ENCODE data around the gene MTHFSD. TPM values are rescaled to one million over a fixed set of nuclear protein-coding genes. Genes with fewer than 3 reads are reported as not detected.

The MTHFSD gene
- total RNA-seq, 1 experiment from 2014 or later, result 11.9 TPM

DNA sequence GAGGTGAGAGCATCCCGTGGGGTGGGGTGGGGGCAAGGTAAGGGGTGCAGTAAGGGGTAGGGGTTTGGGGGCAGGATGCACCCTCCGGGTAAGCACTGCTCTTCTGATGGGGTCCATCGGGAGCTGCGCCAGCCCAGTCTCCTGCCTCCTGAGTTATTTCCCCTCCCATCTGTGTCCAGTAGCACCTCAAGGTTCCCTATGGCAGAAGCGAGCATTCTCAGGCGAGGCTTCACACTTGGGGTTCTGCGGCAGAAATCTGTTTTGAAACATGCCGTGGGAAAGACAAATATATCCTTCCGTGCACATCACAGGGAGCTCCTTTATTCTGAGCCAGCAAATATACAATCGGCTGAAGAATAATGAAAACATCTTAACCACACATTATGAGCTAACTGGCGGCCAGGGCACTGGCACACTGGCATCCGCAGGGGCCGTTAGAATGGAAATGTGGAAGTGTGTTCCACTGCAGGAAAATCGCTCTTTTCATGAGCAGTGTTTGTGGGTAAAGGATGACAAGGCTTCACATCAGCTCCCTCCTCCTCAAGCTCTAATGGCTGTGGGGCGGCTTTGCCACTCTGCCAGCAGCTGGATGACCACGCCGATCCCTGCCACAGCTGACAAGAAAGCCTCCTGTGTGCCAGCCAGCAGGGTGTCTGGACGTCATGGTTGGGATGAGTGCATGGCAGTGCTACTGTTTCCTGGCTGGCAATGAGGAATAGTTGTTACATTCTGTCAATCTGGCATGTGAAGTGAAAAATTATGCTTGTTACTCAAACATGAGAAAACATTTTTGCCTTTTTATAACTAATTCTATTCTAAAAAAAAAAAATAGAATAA is 20.0 kb downstream of the MTHFSD start:
- H3K4me2 ChIP-seq (ENCODE audit: low read length), result no peak overlapping the region
- H3K9ac ChIP-seq (ENCODE audit: low read length), result no peak overlapping the region
- ChIA-PET POLR2A (ENCODE audit: unreplicated experiment) (no interaction called here), CTCF (no interaction called here)
- H3F3A ChIP-seq (ENCODE audit: low read length, unreplicated experiment), result no peaks in the 10 kb centered on the region
- H3K27ac ChIP-seq (ENCODE audit: low read length), result no peak overlapping the region
- H3K27me3 ChIP-seq (ENCODE audit: low read length), result no peaks in the 10 kb centered on the region
- intact Hi-C loops (cut with micrococcal nuclease), result no loop called here
- no peak overlapping the region for H2AFZ ChIP-seq (ENCODE audit: low read length)
- no peaks in the 10 kb centered on the region for H3K9me3 ChIP-seq (ENCODE audit: low read length)
- no peak overlapping the region for H3K4me3 ChIP-seq (ENCODE audit: low read length)
- no peaks in the 10 kb centered on the region for H3K79me2 ChIP-seq (ENCODE audit: low read length)
- H3K4me1 ChIP-seq (ENCODE audit: insufficient read depth, low read length), result no peaks in the 10 kb centered on the region
- H4K20me1 ChIP-seq (ENCODE audit: low read length), result no peaks in the 10 kb centered on the region
- H3K36me3 ChIP-seq (ENCODE audit: low read depth, low read length), result no peaks in the 10 kb centered on the region
- ATAC-seq (no peak), DNase-seq (no peak)
- no peaks in the 10 kb centered on the region for H3K9me2 ChIP-seq (replicated peaks; ENCODE audit: low read length)
- BruUV-seq (replicated peaks), result no TSS peak
- TF ChIP-seq EZH2phosphoT487 (IDR thresholded peaks at IDR 0.05; ENCODE audit: borderline replicate concordance, low read length), result no peak
- no peak for TF ChIP-seq CTCF (conservative IDR thresholded peaks at IDR 0.05; ENCODE audit: low read depth, low read length)
- TF ChIP-seq EZH2 (IDR thresholded peaks at IDR 0.05; ENCODE audit: low read length, unreplicated experiment), result no peak

GRCh38 chr16:86533767-86534351 is 21.2 kb downstream of the MTHFSD start:
- DNase-seq (no peak), ATAC-seq (no peak)
- no peaks in the 10 kb centered on the region for H3K79me2 ChIP-seq (ENCODE audit: low read length)
- H3F3A ChIP-seq (ENCODE audit: low read length, unreplicated experiment), result no peaks in the 10 kb centered on the region
- intact Hi-C loops (cut with micrococcal nuclease), result no loop called here
- no TSS peak for BruUV-seq (replicated peaks)
- H3K4me2 ChIP-seq (ENCODE audit: low read length), result no peak overlapping the region
- no peaks in the 10 kb centered on the region for H3K27me3 ChIP-seq (ENCODE audit: low read length)
- no peaks in the 10 kb centered on the region for H4K20me1 ChIP-seq (ENCODE audit: low read length)
- POLR2A ChIA-PET (ENCODE audit: unreplicated experiment), result no interaction called here
- no peak overlapping the region for H3K4me3 ChIP-seq (ENCODE audit: low read length)
- H3K4me1 ChIP-seq (ENCODE audit: insufficient read depth, low read length), result no peaks in the 10 kb centered on the region
- TF ChIP-seq EZH2 (IDR thresholded peaks at IDR 0.05; ENCODE audit: low read length, unreplicated experiment) (no peak), CTCF (conservative IDR thresholded peaks at IDR 0.05; ENCODE audit: low read depth, low read length) (no peak), EZH2phosphoT487 (IDR thresholded peaks at IDR 0.05; ENCODE audit: borderline replicate concordance, low read length) (no peak)
- H3K27ac ChIP-seq (ENCODE audit: low read length), result no peak overlapping the region
- H3K9ac ChIP-seq (ENCODE audit: low read length), result no peak overlapping the region
- CTCF ChIA-PET, result no interaction called here
- no peaks in the 10 kb centered on the region for H3K9me2 ChIP-seq (replicated peaks; ENCODE audit: low read length)
- H3K9me3 ChIP-seq (ENCODE audit: low read length), result no peaks in the 10 kb centered on the region
- no peak overlapping the region for H2AFZ ChIP-seq (ENCODE audit: low read length)
- no peaks in the 10 kb centered on the region for H3K36me3 ChIP-seq (ENCODE audit: low read depth, low read length)

DNA sequence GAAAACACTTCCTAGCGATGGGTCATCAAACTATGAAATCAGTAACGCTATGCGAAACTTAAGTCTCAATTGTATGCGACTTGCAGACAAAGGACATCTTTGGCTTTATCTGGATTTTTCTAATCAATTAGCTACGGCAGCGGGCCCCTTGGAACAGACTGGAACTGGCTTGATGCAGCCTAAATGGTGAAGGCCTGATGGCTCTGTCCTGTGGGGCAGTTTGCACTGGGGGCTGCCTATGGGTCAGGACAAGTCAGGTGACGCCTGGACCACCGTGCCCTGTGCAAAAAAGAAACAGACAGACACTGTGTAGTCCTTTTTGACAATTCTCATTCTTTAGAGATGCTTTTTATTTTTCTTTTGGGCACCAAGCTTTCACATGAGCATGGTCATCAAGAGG is 22.0 kb downstream of the MTHFSD start:
- TF ChIP-seq EZH2 (IDR thresholded peaks at IDR 0.05; ENCODE audit: low read length, unreplicated experiment) (no peak), EZH2phosphoT487 (IDR thresholded peaks at IDR 0.05; ENCODE audit: borderline replicate concordance, low read length) (no peak), CTCF (conservative IDR thresholded peaks at IDR 0.05; ENCODE audit: low read depth, low read length) (no peak)
- no peak overlapping the region for H3K4me2 ChIP-seq (ENCODE audit: low read length)
- no peak for ATAC-seq

More for the DNA sequence above, 22.0 kb downstream of the MTHFSD start:
- no peaks in the 10 kb centered on the region for H4K20me1 ChIP-seq (ENCODE audit: low read length)
- no peaks in the 10 kb centered on the region for H3K4me1 ChIP-seq (ENCODE audit: insufficient read depth, low read length)
- DNase-seq, result no peak
- no peak overlapping the region for H3K27ac ChIP-seq (ENCODE audit: low read length)
- H3K4me3 ChIP-seq (ENCODE audit: low read length), result no peak overlapping the region
- no peaks in the 10 kb centered on the region for H3F3A ChIP-seq (ENCODE audit: low read length, unreplicated experiment)
- CTCF ChIA-PET, result no interaction called here
- H3K9me3 ChIP-seq (ENCODE audit: low read length), result no peaks in the 10 kb centered on the region
- no peaks in the 10 kb centered on the region for H3K27me3 ChIP-seq (ENCODE audit: low read length)
- H3K36me3 ChIP-seq (ENCODE audit: low read depth, low read length), result no peaks in the 10 kb centered on the region
- no TSS peak for BruUV-seq (replicated peaks)
- intact Hi-C loops (cut with micrococcal nuclease), result no loop called here
- H2AFZ ChIP-seq (ENCODE audit: low read length), result no peak overlapping the region
- no peaks in the 10 kb centered on the region for H3K9me2 ChIP-seq (replicated peaks; ENCODE audit: low read length)
- POLR2A ChIA-PET (ENCODE audit: unreplicated experiment), result no interaction called here
- H3K9ac ChIP-seq (ENCODE audit: low read length), result no peak overlapping the region
- no peaks in the 10 kb centered on the region for H3K79me2 ChIP-seq (ENCODE audit: low read length)
